ENCODE results near the gene MIB2.
"Not testable (repeated sequence)": the region's sequence is repeated elsewhere in the genome, so short reads cannot be mapped to it uniquely, and the experiment has no call there.

DNA sequence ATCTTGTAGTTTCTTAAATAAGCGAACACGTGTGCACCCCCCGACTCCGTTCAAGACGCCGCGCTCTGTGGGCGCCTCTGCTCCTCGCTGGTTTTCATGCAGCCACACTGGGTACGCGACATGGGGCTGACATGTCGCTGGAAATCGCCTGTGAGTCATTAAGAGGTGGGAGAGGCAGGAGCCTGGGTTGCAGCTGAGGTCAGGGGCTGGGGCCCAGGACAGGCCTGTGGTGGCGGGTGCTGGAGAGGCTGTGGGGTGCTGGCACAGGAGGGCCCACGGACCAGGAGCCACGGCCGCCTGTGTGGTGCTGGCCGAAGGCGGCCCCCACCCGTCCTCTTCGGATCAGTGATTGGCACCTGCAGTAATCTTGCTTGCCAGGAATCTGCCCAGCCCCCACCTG lies 59.5 kb downstream of the MIB2 start:
- not testable (repeated sequence) for TF ChIP-seq POLR2A (IDR thresholded peaks at IDR 0.05)
- TF ChIP-seq, protein P1, sequence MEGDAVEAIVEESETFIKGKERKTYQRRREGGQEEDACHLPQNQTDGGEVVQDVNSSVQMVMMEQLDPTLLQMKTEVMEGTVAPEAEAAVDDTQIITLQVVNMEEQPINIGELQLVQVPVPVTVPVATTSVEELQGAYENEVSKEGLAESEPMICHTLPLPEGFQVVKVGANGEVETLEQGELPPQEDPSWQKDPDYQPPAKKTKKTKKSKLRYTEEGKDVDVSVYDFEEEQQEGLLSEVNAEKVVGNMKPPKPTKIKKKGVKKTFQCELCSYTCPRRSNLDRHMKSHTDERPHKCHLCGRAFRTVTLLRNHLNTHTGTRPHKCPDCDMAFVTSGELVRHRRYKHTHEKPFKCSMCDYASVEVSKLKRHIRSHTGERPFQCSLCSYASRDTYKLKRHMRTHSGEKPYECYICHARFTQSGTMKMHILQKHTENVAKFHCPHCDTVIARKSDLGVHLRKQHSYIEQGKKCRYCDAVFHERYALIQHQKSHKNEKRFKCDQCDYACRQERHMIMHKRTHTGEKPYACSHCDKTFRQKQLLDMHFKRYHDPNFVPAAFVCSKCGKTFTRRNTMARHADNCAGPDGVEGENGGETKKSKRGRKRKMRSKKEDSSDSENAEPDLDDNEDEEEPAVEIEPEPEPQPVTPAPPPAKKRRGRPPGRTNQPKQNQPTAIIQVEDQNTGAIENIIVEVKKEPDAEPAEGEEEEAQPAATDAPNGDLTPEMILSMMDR (IDR thresholded peaks at IDR 0.05) = not testable (repeated sequence)
